Astrocyte (in vitro differentiated cells and primary cell): Measurements from ENCODE around the gene ZDHHC1. TPM values are rescaled to one million over a fixed set of nuclear protein-coding genes. Genes with fewer than 3 reads are reported as not detected.
A peak's percentile ranks its signal among the peaks of the same experiment; 100 is the strongest.

Experiments
- DNase-seq: peaks from one replicate; pipeline ENCODE4 v3.0.0-alpha.2; 2010; ENCODE audit warnings: low read depth
- FAIRE-seq: peaks from 2 replicates; lab custom pipeline; 2011; peaks lifted over from hg19 to GRCh38; lab: Jason Lieb, UNC
- H2AFZ ChIP-seq: 2 replicates; pipeline ENCODE4 v1.6.0; 2012; ENCODE audit warnings: low read depth, low read length, inconsistent platforms
- H3K27ac ChIP-seq: 2 replicates; pipeline ENCODE4 v1.5.1; 2011; ENCODE audit warnings: low read depth, low read length, inconsistent platforms
- H3K27me3 ChIP-seq: 2 replicates; pipeline ENCODE4 v1.6.0; 2011; ENCODE audit warnings: low read length, inconsistent platforms; ENCODE audit not compliant: insufficient read depth
- H3K36me3 ChIP-seq: 2 replicates; pipeline ENCODE4 v1.5.1; 2011; ENCODE audit warnings: low read length, inconsistent platforms; ENCODE audit not compliant: insufficient read depth
- H3K4me1 ChIP-seq: 2 replicates; pipeline ENCODE4 v1.5.1; 2011; ENCODE audit warnings: low read length, inconsistent platforms; ENCODE audit not compliant: insufficient read depth
- H3K4me2 ChIP-seq: 2 replicates; pipeline ENCODE4 v1.6.0; 2012; ENCODE audit warnings: low read length, inconsistent platforms
- H3K4me3 ChIP-seq: 2 replicates; pipeline ENCODE4 v1.5.1; 2011; ENCODE audit warnings: low read depth, mild to moderate bottlenecking, low read length, inconsistent platforms; ENCODE audit not compliant: insufficient read depth
- H3K79me2 ChIP-seq: 2 replicates; pipeline ENCODE4 v1.6.0; 2012; ENCODE audit warnings: mild to moderate bottlenecking, low read length, inconsistent platforms; ENCODE audit not compliant: insufficient read depth
- H3K9ac ChIP-seq: 2 replicates; pipeline ENCODE4 v1.6.0; 2012; ENCODE audit warnings: mild to moderate bottlenecking, low read length, inconsistent platforms
- H3K9me3 ChIP-seq: 2 replicates; pipeline ENCODE4 v1.5.1; 2012; ENCODE audit warnings: low read depth, mild to moderate bottlenecking, low read length, inconsistent platforms; ENCODE audit not compliant: insufficient read depth
- H4K20me1 ChIP-seq: 2 replicates; pipeline ENCODE4 v1.6.0; 2012; ENCODE audit warnings: low read length, inconsistent platforms; ENCODE audit not compliant: insufficient read depth
- H3K27ac Mint-ChIP-seq: one replicate; pipeline ENCODE4 v1.8.0; 2021; ENCODE audit warnings: mild to moderate bottlenecking, mixed read lengths; ENCODE audit not compliant: unreplicated experiment
- H3K27me3 Mint-ChIP-seq: one replicate; pipeline ENCODE4 v1.8.0; 2021; ENCODE audit warnings: low read depth, mixed read lengths; ENCODE audit not compliant: unreplicated experiment
- H3K36me3 Mint-ChIP-seq: one replicate; pipeline ENCODE4 v1.8.0; 2021; ENCODE audit warnings: low read depth, mixed read lengths; ENCODE audit not compliant: unreplicated experiment
- H3K4me1 Mint-ChIP-seq: one replicate; pipeline ENCODE4 v1.8.0; 2021; ENCODE audit warnings: low read depth, mixed read lengths; ENCODE audit not compliant: unreplicated experiment
- H3K4me3 Mint-ChIP-seq: one replicate; pipeline ENCODE4 v1.8.0; 2021; ENCODE audit warnings: mild to moderate bottlenecking, moderate library complexity, mixed read lengths; ENCODE audit not compliant: unreplicated experiment
- H3K9me3 Mint-ChIP-seq: one replicate; pipeline ENCODE4 v1.8.0; 2021; ENCODE audit warnings: mild to moderate bottlenecking, mixed read lengths; ENCODE audit not compliant: unreplicated experiment
- CTCF ChIP-seq: IDR thresholded peaks from 2 replicates; pipeline ENCODE4 v1.5.1; 2011; ENCODE audit warnings: low read depth, mild to moderate bottlenecking, inconsistent platforms, low read length, moderate library complexity; ENCODE audit not compliant: insufficient read depth
- EZH2 ChIP-seq: IDR thresholded peaks from 2 replicates; pipeline ENCODE4 v1.6.1; 2012; ENCODE audit warnings: mild to moderate bottlenecking, low read length, inconsistent platforms; ENCODE audit not compliant: insufficient read depth
- total RNA-seq: library from RNA; stranded (reverse); gene quantifications from 2 replicates; pipeline ENCODE4 v1.2.1, GENCODE V29; 2021

The ZDHHC1 gene
- total RNA-seq, 1 donor from 2014 or later: 3.7 TPM

- peaks cover 34% of the 10 kb centered on the region for H3K27me3 ChIP-seq
- no peaks in the 10 kb centered on the region for H3K79me2 ChIP-seq
- H3K4me2 ChIP-seq: peak overlapping the region; percentile 78
- no peaks in the 10 kb centered on the region for H3K36me3 ChIP-seq
- no peak overlapping the region for H3K27ac ChIP-seq
- Mint-ChIP-seq H3K27me3 (peaks cover 51% of the 10 kb centered on the region), H3K4me3 (peak overlapping the region; percentile 77), H3K9me3 (peaks cover 2% of the 10 kb centered on the region), H3K4me1 (peaks cover 8% of the 10 kb centered on the region), H3K27ac (no peak overlapping the region), H3K36me3 (peaks cover 7% of the 10 kb centered on the region)
- FAIRE-seq (no peak), DNase-seq (no peak)
- no peaks in the 10 kb centered on the region for H3K9me3 ChIP-seq
- H4K20me1 ChIP-seq: peaks cover 23% of the 10 kb centered on the region
- peaks cover 4% of the 10 kb centered on the region for H3K4me1 ChIP-seq
- H3K4me3 ChIP-seq: no peak overlapping the region
- TF ChIP-seq EZH2 (no peak), CTCF (no peak)
- no peak overlapping the region for H3K9ac ChIP-seq
- peak overlapping the region; percentile 56 for H2AFZ ChIP-seq
Measured at GRCh38 chr16:67429799-67430503, 13.7 kb upstream of the ZDHHC1 start.

GRCh38 chr16:67429053-67429798 lies 12.9 kb upstream of the ZDHHC1 start:
- H3K27ac Mint-ChIP-seq: no peak overlapping the region
- Histone ChIP-seq H3K4me2 (no peak overlapping the region), H3K4me1 (peaks cover 4% of the 10 kb centered on the region), H3K9ac (no peak overlapping the region), H2AFZ (no peak overlapping the region), H3K9me3 (no peaks in the 10 kb centered on the region), H3K79me2 (no peaks in the 10 kb centered on the region), H3K36me3 (no peaks in the 10 kb centered on the region), H3K4me3 (no peak overlapping the region), H3K27me3 (peaks cover 41% of the 10 kb centered on the region), H4K20me1 (peaks cover 23% of the 10 kb centered on the region), H3K27ac (no peak overlapping the region)
- H3K4me1 Mint-ChIP-seq: peaks cover 8% of the 10 kb centered on the region
- H3K36me3 Mint-ChIP-seq: peaks cover 7% of the 10 kb centered on the region
- H3K4me3 Mint-ChIP-seq: peak overlapping the region; percentile 34
- peaks cover 55% of the 10 kb centered on the region for H3K27me3 Mint-ChIP-seq
- FAIRE-seq (no peak), DNase-seq (no peak)
- no peak for TF ChIP-seq CTCF
- no peak for TF ChIP-seq EZH2
- H3K9me3 Mint-ChIP-seq: peaks cover 2% of the 10 kb centered on the region
